ENCODE data around the gene COL7A1. TPM values are rescaled to one million over a fixed set of nuclear protein-coding genes. Genes with fewer than 3 reads are reported as not detected.

Gene COL7A1
- total and polyA plus RNA-seq, 2 of the 13 experiments (the other 11 are each of a cell fraction or from before 2014, with no cell fraction given) = 2.7 to 11.7 TPM

DNA sequence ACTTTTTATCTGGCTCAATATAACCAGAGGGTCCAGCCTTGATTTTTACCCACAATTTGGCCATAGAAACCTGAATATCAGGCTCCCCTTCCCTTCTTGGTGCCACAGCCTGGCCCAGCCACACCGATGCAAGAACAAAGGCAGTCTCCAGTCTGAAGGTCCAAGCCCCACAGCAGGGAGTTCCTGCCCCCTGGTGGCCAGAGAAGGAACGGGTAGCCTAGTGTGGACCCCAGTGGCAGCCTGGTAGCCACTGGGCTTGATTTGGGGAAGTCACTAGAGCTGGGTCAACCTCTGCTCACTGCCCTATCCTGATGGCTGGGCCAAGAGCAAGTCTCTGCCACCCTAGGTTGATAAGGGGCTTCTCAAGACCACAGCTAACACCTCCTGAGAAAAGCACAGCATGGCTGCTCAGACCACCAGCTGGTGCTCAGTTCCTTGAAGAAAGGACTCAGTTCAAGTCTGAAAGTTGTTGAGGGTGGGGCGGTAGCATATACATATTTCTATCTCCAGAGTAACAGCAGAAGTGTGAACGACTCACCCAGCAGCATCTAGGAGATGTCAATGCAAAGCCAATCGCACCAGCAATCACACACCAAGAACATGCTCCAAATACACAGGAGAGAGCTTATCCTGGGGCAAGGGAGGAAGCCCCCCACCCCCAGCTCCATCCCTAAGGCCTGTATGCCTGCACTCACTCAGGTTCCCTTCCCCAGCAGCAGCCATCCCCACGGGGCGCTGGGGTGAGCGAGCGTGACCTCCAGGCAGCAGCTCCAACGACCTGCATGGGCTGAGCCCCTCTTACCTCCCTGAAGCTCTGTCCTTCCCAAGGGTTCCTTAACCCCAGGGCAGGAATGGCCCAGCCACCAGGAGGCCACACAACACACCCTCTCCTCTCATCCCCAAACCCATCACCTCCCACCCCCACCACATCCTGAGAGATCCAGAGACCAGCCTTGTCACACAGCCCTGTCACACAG, 46.1 kb downstream of the COL7A1 start (continued):
- TF ChIP-seq, protein P1, sequence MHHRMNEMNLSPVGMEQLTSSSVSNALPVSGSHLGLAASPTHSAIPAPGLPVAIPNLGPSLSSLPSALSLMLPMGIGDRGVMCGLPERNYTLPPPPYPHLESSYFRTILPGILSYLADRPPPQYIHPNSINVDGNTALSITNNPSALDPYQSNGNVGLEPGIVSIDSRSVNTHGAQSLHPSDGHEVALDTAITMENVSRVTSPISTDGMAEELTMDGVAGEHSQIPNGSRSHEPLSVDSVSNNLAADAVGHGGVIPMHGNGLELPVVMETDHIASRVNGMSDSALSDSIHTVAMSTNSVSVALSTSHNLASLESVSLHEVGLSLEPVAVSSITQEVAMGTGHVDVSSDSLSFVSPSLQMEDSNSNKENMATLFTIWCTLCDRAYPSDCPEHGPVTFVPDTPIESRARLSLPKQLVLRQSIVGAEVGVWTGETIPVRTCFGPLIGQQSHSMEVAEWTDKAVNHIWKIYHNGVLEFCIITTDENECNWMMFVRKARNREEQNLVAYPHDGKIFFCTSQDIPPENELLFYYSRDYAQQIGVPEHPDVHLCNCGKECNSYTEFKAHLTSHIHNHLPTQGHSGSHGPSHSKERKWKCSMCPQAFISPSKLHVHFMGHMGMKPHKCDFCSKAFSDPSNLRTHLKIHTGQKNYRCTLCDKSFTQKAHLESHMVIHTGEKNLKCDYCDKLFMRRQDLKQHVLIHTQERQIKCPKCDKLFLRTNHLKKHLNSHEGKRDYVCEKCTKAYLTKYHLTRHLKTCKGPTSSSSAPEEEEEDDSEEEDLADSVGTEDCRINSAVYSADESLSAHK (CRISPR knock-in tag; IDR thresholded peaks at IDR 0.05; ENCODE audit: borderline replicate concordance) = no peak
- TF ChIP-seq, protein P2, sequence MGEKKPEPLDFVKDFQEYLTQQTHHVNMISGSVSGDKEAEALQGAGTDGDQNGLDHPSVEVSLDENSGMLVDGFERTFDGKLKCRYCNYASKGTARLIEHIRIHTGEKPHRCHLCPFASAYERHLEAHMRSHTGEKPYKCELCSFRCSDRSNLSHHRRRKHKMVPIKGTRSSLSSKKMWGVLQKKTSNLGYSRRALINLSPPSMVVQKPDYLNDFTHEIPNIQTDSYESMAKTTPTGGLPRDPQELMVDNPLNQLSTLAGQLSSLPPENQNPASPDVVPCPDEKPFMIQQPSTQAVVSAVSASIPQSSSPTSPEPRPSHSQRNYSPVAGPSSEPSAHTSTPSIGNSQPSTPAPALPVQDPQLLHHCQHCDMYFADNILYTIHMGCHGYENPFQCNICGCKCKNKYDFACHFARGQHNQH (CRISPR knock-in tag; IDR thresholded peaks at IDR 0.05) = 0 out of 2 replicates have a peak, but pooled peaks have one; percentile 30
- TF ChIP-seq, protein P3, sequence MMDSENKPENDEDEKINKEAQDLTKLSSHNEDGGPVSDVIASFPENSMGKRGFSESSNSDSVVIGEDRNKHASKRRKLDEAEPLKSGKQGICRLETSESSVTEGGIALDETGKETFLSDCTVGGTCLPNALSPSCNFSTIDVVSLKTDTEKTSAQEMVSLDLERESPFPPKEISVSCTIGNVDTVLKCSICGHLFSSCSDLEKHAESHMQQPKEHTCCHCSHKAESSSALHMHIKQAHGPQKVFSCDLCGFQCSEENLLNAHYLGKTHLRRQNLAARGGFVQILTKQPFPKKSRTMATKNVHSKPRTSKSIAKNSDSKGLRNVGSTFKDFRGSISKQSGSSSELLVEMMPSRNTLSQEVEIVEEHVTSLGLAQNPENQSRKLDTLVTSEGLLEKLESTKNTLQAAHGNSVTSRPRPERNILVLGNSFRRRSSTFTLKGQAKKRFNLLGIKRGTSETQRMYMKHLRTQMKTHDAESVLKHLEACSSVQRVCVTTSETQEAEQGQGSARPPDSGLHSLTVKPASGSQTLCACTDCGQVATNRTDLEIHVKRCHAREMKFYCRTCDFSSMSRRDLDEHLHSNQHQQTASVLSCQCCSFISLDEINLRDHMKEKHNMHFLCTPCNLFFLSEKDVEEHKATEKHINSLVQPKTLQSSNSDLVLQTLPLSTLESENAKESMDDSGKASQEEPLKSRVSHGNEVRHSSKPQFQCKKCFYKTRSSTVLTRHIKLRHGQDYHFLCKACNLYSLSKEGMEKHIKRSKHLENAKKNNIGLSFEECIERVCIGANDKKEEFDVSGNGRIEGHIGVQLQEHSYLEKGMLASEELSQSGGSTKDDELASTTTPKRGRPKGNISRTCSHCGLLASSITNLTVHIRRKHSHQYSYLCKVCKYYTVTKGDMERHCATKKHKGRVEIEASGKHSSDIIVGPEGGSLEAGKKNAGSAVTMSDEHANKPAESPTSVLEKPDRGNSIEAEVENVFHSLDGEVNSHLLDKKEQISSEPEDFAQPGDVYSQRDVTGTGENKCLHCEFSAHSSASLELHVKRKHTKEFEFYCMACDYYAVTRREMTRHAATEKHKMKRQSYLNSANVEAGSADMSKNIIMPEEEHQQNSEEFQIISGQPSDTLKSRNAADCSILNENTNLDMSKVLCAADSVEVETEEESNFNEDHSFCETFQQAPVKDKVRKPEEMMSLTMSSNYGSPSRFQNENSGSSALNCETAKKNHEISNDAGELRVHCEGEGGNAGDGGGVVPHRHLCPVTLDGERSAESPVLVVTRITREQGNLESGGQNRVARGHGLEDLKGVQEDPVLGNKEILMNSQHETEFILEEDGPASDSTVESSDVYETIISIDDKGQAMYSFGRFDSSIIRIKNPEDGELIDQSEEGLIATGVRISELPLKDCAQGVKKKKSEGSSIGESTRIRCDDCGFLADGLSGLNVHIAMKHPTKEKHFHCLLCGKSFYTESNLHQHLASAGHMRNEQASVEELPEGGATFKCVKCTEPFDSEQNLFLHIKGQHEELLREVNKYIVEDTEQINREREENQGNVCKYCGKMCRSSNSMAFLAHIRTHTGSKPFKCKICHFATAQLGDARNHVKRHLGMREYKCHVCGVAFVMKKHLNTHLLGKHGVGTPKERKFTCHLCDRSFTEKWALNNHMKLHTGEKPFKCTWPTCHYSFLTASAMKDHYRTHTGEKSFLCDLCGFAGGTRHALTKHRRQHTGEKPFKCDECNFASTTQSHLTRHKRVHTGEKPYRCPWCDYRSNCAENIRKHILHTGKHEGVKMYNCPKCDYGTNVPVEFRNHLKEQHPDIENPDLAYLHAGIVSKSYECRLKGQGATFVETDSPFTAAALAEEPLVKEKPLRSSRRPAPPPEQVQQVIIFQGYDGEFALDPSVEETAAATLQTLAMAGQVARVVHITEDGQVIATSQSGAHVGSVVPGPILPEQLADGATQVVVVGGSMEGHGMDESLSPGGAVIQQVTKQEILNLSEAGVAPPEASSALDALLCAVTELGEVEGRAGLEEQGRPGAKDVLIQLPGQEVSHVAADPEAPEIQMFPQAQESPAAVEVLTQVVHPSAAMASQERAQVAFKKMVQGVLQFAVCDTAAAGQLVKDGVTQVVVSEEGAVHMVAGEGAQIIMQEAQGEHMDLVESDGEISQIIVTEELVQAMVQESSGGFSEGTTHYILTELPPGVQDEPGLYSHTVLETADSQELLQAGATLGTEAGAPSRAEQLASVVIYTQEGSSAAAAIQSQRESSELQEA (CRISPR knock-in tag; IDR thresholded peaks at IDR 0.05; ENCODE audit: not compliant biosample characterization) = no peak
- no peak for TF ChIP-seq ZBTB3 (CRISPR knock-in tag; IDR thresholded peaks at IDR 0.05; ENCODE audit: borderline replicate concordance, low read depth)
- TF ChIP-seq, protein P4, sequence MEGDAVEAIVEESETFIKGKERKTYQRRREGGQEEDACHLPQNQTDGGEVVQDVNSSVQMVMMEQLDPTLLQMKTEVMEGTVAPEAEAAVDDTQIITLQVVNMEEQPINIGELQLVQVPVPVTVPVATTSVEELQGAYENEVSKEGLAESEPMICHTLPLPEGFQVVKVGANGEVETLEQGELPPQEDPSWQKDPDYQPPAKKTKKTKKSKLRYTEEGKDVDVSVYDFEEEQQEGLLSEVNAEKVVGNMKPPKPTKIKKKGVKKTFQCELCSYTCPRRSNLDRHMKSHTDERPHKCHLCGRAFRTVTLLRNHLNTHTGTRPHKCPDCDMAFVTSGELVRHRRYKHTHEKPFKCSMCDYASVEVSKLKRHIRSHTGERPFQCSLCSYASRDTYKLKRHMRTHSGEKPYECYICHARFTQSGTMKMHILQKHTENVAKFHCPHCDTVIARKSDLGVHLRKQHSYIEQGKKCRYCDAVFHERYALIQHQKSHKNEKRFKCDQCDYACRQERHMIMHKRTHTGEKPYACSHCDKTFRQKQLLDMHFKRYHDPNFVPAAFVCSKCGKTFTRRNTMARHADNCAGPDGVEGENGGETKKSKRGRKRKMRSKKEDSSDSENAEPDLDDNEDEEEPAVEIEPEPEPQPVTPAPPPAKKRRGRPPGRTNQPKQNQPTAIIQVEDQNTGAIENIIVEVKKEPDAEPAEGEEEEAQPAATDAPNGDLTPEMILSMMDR (CRISPR knock-in tag; IDR thresholded peaks at IDR 0.05) = peak; percentile 93
- TF ChIP-seq TARDBP (CRISPR knock-in tag; IDR thresholded peaks at IDR 0.05) = no peak
- TF ChIP-seq DNMT1 (CRISPR knock-in tag; IDR thresholded peaks at IDR 0.05) = no peak
- TF ChIP-seq ZNF572 (CRISPR knock-in tag; IDR thresholded peaks at IDR 0.05) = no peak
- TF ChIP-seq HOXA5 (CRISPR knock-in tag; IDR thresholded peaks at IDR 0.05) = no peak
- peak; percentile 83 for TF ChIP-seq RAD21 (CRISPR knock-in tag; IDR thresholded peaks at IDR 0.05)
- no peak for TF ChIP-seq ZNF468 (CRISPR knock-in tag; IDR thresholded peaks at IDR 0.05)
- TF ChIP-seq KLF13 (CRISPR knock-in tag; IDR thresholded peaks at IDR 0.05) = no peak

Measured in HepG2 (cell line).